ENCODE data around the gene MT1X.

GRCh38 chr16:56715126-56715525 is 32.9 kb downstream of the MT1X start:
- no peak for TF ChIP-seq POLR2AphosphoS5 (IDR thresholded peaks at IDR 0.05; ENCODE audit: insufficient read depth in 1 of 2, low read depth in 1 of 2)
- no peak for TF ChIP-seq CTCF (IDR thresholded peaks at IDR 0.05)
- TF ChIP-seq POLR2A (IDR thresholded peaks at IDR 0.05), result no peak
